Neural cell (in vitro differentiated cells): ENCODE measurements around the gene OSTC. TPM values are rescaled to one million over a fixed set of nuclear protein-coding genes. Genes with fewer than 3 reads are reported as not detected.
"Not testable (repeated sequence)": the region's sequence is repeated elsewhere in the genome, so short reads cannot be mapped to it uniquely, and the experiment has no call there.

Experiments used
- H2AFZ ChIP-seq: fragments of 200-600, 300-800 bp; sonication (generic), shearing (Covaris generic); 2 replicates; pipeline ENCODE4 v1.6.0; 2014; ENCODE audit warnings: low read depth, mild to moderate bottlenecking, antibody characterized with exemption, low read length, moderate library complexity
- H3F3A ChIP-seq: fragments of 200-600 bp; shearing (Covaris generic); 2 replicates; pipeline ENCODE4 v1.6.1; 2016; ENCODE audit warnings: mild to moderate bottlenecking, moderate library complexity, mixed read lengths, antibody characterized with exemption, low read length; ENCODE audit not compliant: insufficient read depth, poor library complexity, severe bottlenecking
- H3K27ac ChIP-seq: fragments of 200-600, 300-800 bp; sonication (generic), shearing (Covaris generic); 2 replicates; pipeline ENCODE4 v1.5.1; 2014; ENCODE audit warnings: mild to moderate bottlenecking, low read length, moderate library complexity
- H3K27me3 ChIP-seq: fragments of 300-800, 200-600 bp; sonication (generic), shearing (Covaris generic); 2 replicates; pipeline ENCODE4 v1.6.0; 2014; ENCODE audit warnings: mild to moderate bottlenecking, low read depth, low read length, moderate library complexity; ENCODE audit not compliant: insufficient read depth
- H3K36me3 ChIP-seq: fragments of 300-800, 200-600 bp; sonication (generic), shearing (Covaris generic); 2 replicates; pipeline ENCODE4 v1.5.1; 2014; ENCODE audit warnings: mild to moderate bottlenecking, antibody characterized with exemption, low read length, moderate library complexity; ENCODE audit not compliant: insufficient read depth
- H3K4me2 ChIP-seq: fragments of 300-800, 200-600 bp; sonication (generic), shearing (Covaris generic); 2 replicates; pipeline ENCODE4 v1.6.0; 2014; ENCODE audit warnings: mild to moderate bottlenecking, low read length
- H3K4me3 ChIP-seq: fragments of 300-800, 200-600 bp; sonication (generic), shearing (Covaris generic); 2 replicates; pipeline ENCODE4 v1.5.1; 2014; ENCODE audit warnings: mild to moderate bottlenecking, low read length, moderate library complexity
- H3K79me2 ChIP-seq: fragments of 200-600 bp; shearing (Covaris generic); replicated peaks from 2 replicates; pipeline ENCODE4 v1.6.0; 2014; ENCODE audit warnings: mild to moderate bottlenecking, low read length, moderate library complexity; ENCODE audit not compliant: insufficient read depth
- H3K9ac ChIP-seq: fragments of 300-800, 200-600 bp; sonication (generic), shearing (Covaris generic); 2 replicates; pipeline ENCODE4 v1.6.1; 2016; ENCODE audit warnings: mild to moderate bottlenecking, low read length, mixed read lengths
- H3K9me2 ChIP-seq: fragments of 200-600 bp; shearing (Covaris generic); 2 replicates; pipeline ENCODE4 v1.6.1; 2016; ENCODE audit warnings: mild to moderate bottlenecking, low read length, mixed read lengths; ENCODE audit not compliant: insufficient read depth
- H3K9me3 ChIP-seq: fragments of 200-600, 300-800 bp; sonication (generic), shearing (Covaris generic); 2 replicates; pipeline ENCODE4 v1.6.1; 2016; ENCODE audit warnings: mild to moderate bottlenecking, mixed run types, low read length, moderate library complexity, mixed read lengths
- H4K20me1 ChIP-seq: fragments of 200-600 bp; shearing (Covaris generic); 2 replicates; pipeline ENCODE4 v1.6.1; 2016; ENCODE audit warnings: mild to moderate bottlenecking, mixed run types; ENCODE audit not compliant: insufficient read depth
- CTCF ChIP-seq: fragments of 450-650 bp; IDR thresholded peaks from 2 replicates; pipeline ENCODE4 v1.5.1; 2014; ENCODE audit warnings: antibody characterized with exemption, mild to moderate bottlenecking, moderate library complexity; ENCODE audit not compliant: poor library complexity, severe bottlenecking
- EP300 ChIP-seq: fragments of 450-650 bp; conservative IDR thresholded peaks from 2 replicates; pipeline ENCODE4 v1.6.1; 2014; ENCODE audit warnings: antibody characterized with exemption, mild to moderate bottlenecking, moderate library complexity; ENCODE audit not compliant: poor library complexity, severe bottlenecking
- EZH2 ChIP-seq: fragments of 200-600, 300-800 bp; shearing (Covaris generic), sonication (generic); IDR thresholded peaks from 2 replicates; pipeline ENCODE4 v1.6.1; 2014; ENCODE audit warnings: antibody characterized with exemption, low read length, borderline replicate concordance, mild to moderate bottlenecking; ENCODE audit not compliant: insufficient read depth, poor library complexity, severe bottlenecking
- MXI1 ChIP-seq: fragments of 450-650 bp; conservative IDR thresholded peaks from 2 replicates; pipeline ENCODE4 v1.6.1; 2014; ENCODE audit warnings: antibody characterized with exemption, mild to moderate bottlenecking; ENCODE audit not compliant: poor library complexity, severe bottlenecking
- POLR2AphosphoS5 ChIP-seq: IDR thresholded peaks from 2 replicates; pipeline ENCODE4 v1.6.1; 2012
- RAD21 ChIP-seq: fragments of 450-650 bp; conservative IDR thresholded peaks from 2 replicates; pipeline ENCODE4 v1.6.1; 2014; ENCODE audit warnings: antibody characterized with exemption, mild to moderate bottlenecking, moderate library complexity
- REST ChIP-seq: IDR thresholded peaks from 2 replicates; pipeline ENCODE4 v1.6.1; 2012; ENCODE audit warnings: borderline replicate concordance
- SMC3 ChIP-seq: fragments of 450-650 bp; conservative IDR thresholded peaks from 2 replicates; pipeline ENCODE4 v1.6.1; 2014; ENCODE audit warnings: antibody characterized with exemption, mild to moderate bottlenecking, moderate library complexity; ENCODE audit not compliant: poor library complexity
- TAF1 ChIP-seq: IDR thresholded peaks from 2 replicates; pipeline ENCODE4 v1.6.1; 2012; ENCODE audit warnings: low read depth
- polyA plus RNA-seq: library from polyadenylated mRNA; depleted of rRNA; stranded (reverse); fragments of >200 nt; gene quantifications from 2 replicates; pipeline ENCODE4 v1.2.3, GENCODE V29; 2014

The OSTC gene
- polyA plus RNA-seq, 1 donor from 2014 or later, result 128 TPM

GRCh38 chr4:108709722-108710121, 59.3 kb downstream of the OSTC start:
- Histone ChIP-seq H3K27me3 (no peaks in the 10 kb centered on the region), H4K20me1 (no peaks in the 10 kb centered on the region), H3K79me2 (no peaks in the 10 kb centered on the region), H3K4me2 (no peak overlapping the region), H3K27ac (no peak overlapping the region), H3K9me2 (no peaks in the 10 kb centered on the region), H3K36me3 (no peaks in the 10 kb centered on the region), H3F3A (no peaks in the 10 kb centered on the region), H3K4me3 (no peak overlapping the region), H3K9me3 (no peaks in the 10 kb centered on the region), H2AFZ (no peak overlapping the region), H3K9ac (no peak overlapping the region)
- TF ChIP-seq SMC3 (no peak), RAD21 (no peak), REST (no peak), MXI1 (no peak), TAF1 (no peak), EZH2 (no peak), EP300 (no peak), POLR2AphosphoS5 (no peak), CTCF (no peak)

- not testable (repeated sequence) for H3F3A ChIP-seq, H3K79me2 ChIP-seq, H3K4me2 ChIP-seq, H3K27ac ChIP-seq, H3K27me3 ChIP-seq, H3K4me3 ChIP-seq, H3K9me2 ChIP-seq, H2AFZ ChIP-seq, H3K36me3 ChIP-seq, H4K20me1 ChIP-seq, H3K9ac ChIP-seq, H3K9me3 ChIP-seq
Measured at GRCh38 chr4:108710578-108710977, 60.2 kb downstream of the OSTC start.

- Histone ChIP-seq H3K27me3 (no peaks in the 10 kb centered on the region), H3K79me2 (no peaks in the 10 kb centered on the region), H3K4me2 (no peak overlapping the region), H2AFZ (no peak overlapping the region), H3K9ac (no peak overlapping the region), H3F3A (no peaks in the 10 kb centered on the region), H3K27ac (no peak overlapping the region), H3K4me3 (no peak overlapping the region), H4K20me1 (no peaks in the 10 kb centered on the region), H3K36me3 (no peaks in the 10 kb centered on the region), H3K9me3 (no peaks in the 10 kb centered on the region), H3K9me2 (no peaks in the 10 kb centered on the region)
- TF ChIP-seq RAD21, result no peak
- no peak for TF ChIP-seq REST
- no peak for TF ChIP-seq EP300
- TF ChIP-seq CTCF, result no peak
- TF ChIP-seq POLR2AphosphoS5, result no peak
- no peak for TF ChIP-seq MXI1
- no peak for TF ChIP-seq EZH2
- no peak for TF ChIP-seq SMC3
- TF ChIP-seq TAF1, result no peak
Measured at GRCh38 chr4:108714880-108715279, 64.5 kb downstream of the OSTC start.
